HG03280 (cell line): ENCODE results near the gene TMEM59.
"Not testable (repeated sequence)": the region's sequence is repeated elsewhere in the genome, so short reads cannot be mapped to it uniquely, and the experiment has no call there.

Experiments used
- ATAC-seq: cut with Tn5 transposase; IDR thresholded peaks from one replicate; pipeline ENCODE4 v1.9.1; 2021; ENCODE audit warnings: mild to moderate bottlenecking, moderate library complexity; ENCODE audit not compliant: unreplicated experiment

Gene TMEM59

GRCh38 chr1:54052934-54053744 lies at the start of gene TMEM59, which contains the start of gene TCEANC2:
TSS of gene TMEM59 (minus strand) at chr1:54053204. CDS start at chr1:54053188, 16 bp downstream.
TSS of gene TCEANC2 (plus strand) at chr1:54053608. CDS start at chr1:54054423, 815 bp downstream.
- peak; percentile 92 for ATAC-seq

- ATAC-seq = no peak
Measured at GRCh38 chr1:54100500-54100899, 47.5 kb upstream of the TMEM59 start.

- no peak for ATAC-seq
Measured at GRCh38 chr1:54099061-54099610, 46.1 kb upstream of the TMEM59 start.

- no peak for ATAC-seq
Measured at GRCh38 chr1:54096877-54097240, 43.9 kb upstream of the TMEM59 start.

- ATAC-seq = no peak
Measured at GRCh38 chr1:54096227-54096876, 43.3 kb upstream of the TMEM59 start.

GRCh38 chr1:54095546-54096226 lies 42.7 kb upstream of the TMEM59 start:
- ATAC-seq = no peak

- ATAC-seq = not testable (repeated sequence)
Measured at GRCh38 chr1:54094730-54095105, 41.7 kb upstream of the TMEM59 start.

- no peak for ATAC-seq
Measured at GRCh38 chr1:54094001-54094729, 41.2 kb upstream of the TMEM59 start.

- no peak for ATAC-seq
Measured at GRCh38 chr1:54091666-54092065, 38.7 kb upstream of the TMEM59 start.

- no peak for ATAC-seq
Measured at GRCh38 chr1:54088385-54088784, 35.4 kb upstream of the TMEM59 start.

GRCh38 chr1:54086754-54087153 lies 33.8 kb upstream of the TMEM59 start:
- no peak for ATAC-seq

GRCh38 chr1:54084794-54085193 lies 31.8 kb upstream of the TMEM59 start:
- ATAC-seq = no peak

- peak; percentile 80 for ATAC-seq
Measured at GRCh38 chr1:54081306-54082270, 28.6 kb upstream of the TMEM59 start.

- no peak for ATAC-seq
Measured at GRCh38 chr1:54080598-54081049, 27.6 kb upstream of the TMEM59 start.

- no peak for ATAC-seq
Measured at GRCh38 chr1:54077359-54077758, 24.4 kb upstream of the TMEM59 start.

- peak; percentile 57 for ATAC-seq
Measured at GRCh38 chr1:54070171-54070837, 17.3 kb upstream of the TMEM59 start.

- no peak for ATAC-seq
Measured at GRCh38 chr1:54069791-54070170, 16.8 kb upstream of the TMEM59 start.

GRCh38 chr1:54064299-54064698 lies 11.3 kb upstream of the TMEM59 start:
- no peak for ATAC-seq

GRCh38 chr1:54054438-54054749 lies 1.4 kb upstream of the TMEM59 start:
- no peak for ATAC-seq
